ENCODE results near the gene DRAM1. TPM values are rescaled to one million over a fixed set of nuclear protein-coding genes. Genes with fewer than 3 reads are reported as not detected.

DRAM1 gene
- total and polyA plus RNA-seq, 2 of the 4 experiments (the other 2 are of a cell fraction) = 20.0 to 27.2 TPM

DNA sequence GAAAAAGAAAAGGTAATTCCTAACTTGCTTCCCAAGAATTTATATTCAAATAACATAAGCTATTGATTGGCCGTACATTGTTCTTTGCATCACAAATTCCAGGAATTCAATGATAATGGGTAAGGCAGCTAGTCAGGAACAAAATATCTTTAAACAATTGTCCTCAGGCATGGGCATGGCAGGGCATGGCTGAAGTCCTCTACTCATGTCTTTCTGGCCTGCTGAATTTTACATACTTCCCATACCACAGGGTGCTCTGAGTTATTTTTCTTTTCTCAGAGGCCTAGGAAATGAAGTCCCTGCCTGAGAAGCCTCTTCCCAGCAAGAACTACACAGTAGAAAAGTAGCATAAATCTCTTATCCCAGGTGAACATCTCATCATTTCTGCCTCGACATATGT, 15.1 kb upstream of the DRAM1 start:
- no CpG with 5 or more reads among the region's 2 CpGs for WGBS, 2 experiments (ENCODE audit: extremely low coverage in 2 of 2, insufficient read length in 1 of 2)
- Histone ChIP-seq H3K36me3 (ENCODE audit: control insufficient read depth, insufficient read depth, low read length) (no peaks in the 10 kb centered on the region), H3K4ac (ENCODE audit: low read depth, low read length) (peak overlapping the region; percentile 5; the same call in 1 of the 2 replicates), H2AK9ac (replicated peaks; ENCODE audit: low read depth, low read length, poor library complexity) (no peak overlapping the region), H4K91ac (ENCODE audit: insufficient read depth, low read depth, low read length) (no peak overlapping the region), H2BK15ac (ENCODE audit: low read depth, low read length) (no peak overlapping the region), H3K27ac (ENCODE audit: insufficient read depth, low read length) (no peak overlapping the region), H3K79me1 (ENCODE audit: low read depth in 1 of 2, low read length in 2 of 2) (no peaks in the 10 kb centered on the region), H4K20me1 (ENCODE audit: insufficient read depth, low read length) (no peaks in the 10 kb centered on the region), H4K5ac (ENCODE audit: low read depth, low read length) (no peak overlapping the region; the same call in 1 of the 2 replicates), H3K56ac (ENCODE audit: extremely low read depth, insufficient read depth, low read length) (no peak overlapping the region), H3K9ac (ENCODE audit: low read depth, low read length) (no peak overlapping the region; the same call in 1 of the 2 replicates), H3K14ac (replicated peaks; ENCODE audit: low read depth, low read length) (no peak overlapping the region), H4K8ac (ENCODE audit: low read depth in 2 of 2, low read length in 2 of 2) (peak overlapping the region in 1 of 2 experiments; percentile 33; a peak in 2 of 4 replicates), H2BK120ac (ENCODE audit: low read depth, low read length) (peak overlapping the region; percentile 12; the same call in 1 of the 2 replicates), H3K4me1 (ENCODE audit: control insufficient read depth, insufficient read depth, low read length) (0 out of 2 replicates have a peak, but pooled peaks cover 2% of the 10 kb centered on the region), H2BK20ac (ENCODE audit: low read depth, low read length) (peak overlapping the region; percentile 39; the same call in 1 of the 2 replicates), H3K4me3 (ENCODE audit: insufficient read depth, low read depth, low read length) (no peak overlapping the region), H3K9me3 (ENCODE audit: control insufficient read depth, insufficient read depth, low read length) (peaks cover 2% of the 10 kb centered on the region; the same call in 1 of the 2 replicates), H3K9me1 (ENCODE audit: insufficient read depth, low read length) (no peaks in the 10 kb centered on the region), H2BK5ac (ENCODE audit: low read depth, low read length, poor library complexity, severe bottlenecking) (peak overlapping the region; percentile 29), H3K23ac (ENCODE audit: low read depth, low read length) (no peak overlapping the region; the same call in 1 of the 2 replicates), H2AFZ (replicated peaks; ENCODE audit: low read length, poor library complexity) (no peak overlapping the region), H2AK5ac (ENCODE audit: low read depth, low read length) (no peak overlapping the region), H3K27me3 (ENCODE audit: control insufficient read depth, insufficient read depth, low read length) (no peaks in the 10 kb centered on the region), H3K18ac (ENCODE audit: low read depth, low read length) (no peak overlapping the region), H3K4me2 (ENCODE audit: low read depth, low read length) (no peak overlapping the region)
- in situ Hi-C loops (cut with MboI; ENCODE audit: low sequenced_read_pairs) = no loop called here
- POLR2A ChIA-PET (ENCODE audit: unreplicated experiment) = no interaction called here
- DNase-seq = no peak
- TF ChIP-seq CEBPB (IDR thresholded peaks at IDR 0.05; ENCODE audit: low read depth, low read length) = no peak
- TF ChIP-seq SMC3 (IDR thresholded peaks at IDR 0.05; ENCODE audit: low read depth, low read length) = no peak
- no peak for TF ChIP-seq MAFK (IDR thresholded peaks at IDR 0.05; ENCODE audit: low read depth, low read length)
- TF ChIP-seq MXI1 (IDR thresholded peaks at IDR 0.05; ENCODE audit: borderline replicate concordance, low read depth, low read length) = no peak
- no peak for TF ChIP-seq CHD1 (IDR thresholded peaks at IDR 0.05; ENCODE audit: low read depth, low read length)
- TF ChIP-seq RAD21 (IDR thresholded peaks at IDR 0.05; ENCODE audit: low read length) = no peak
- TF ChIP-seq, protein P1, sequence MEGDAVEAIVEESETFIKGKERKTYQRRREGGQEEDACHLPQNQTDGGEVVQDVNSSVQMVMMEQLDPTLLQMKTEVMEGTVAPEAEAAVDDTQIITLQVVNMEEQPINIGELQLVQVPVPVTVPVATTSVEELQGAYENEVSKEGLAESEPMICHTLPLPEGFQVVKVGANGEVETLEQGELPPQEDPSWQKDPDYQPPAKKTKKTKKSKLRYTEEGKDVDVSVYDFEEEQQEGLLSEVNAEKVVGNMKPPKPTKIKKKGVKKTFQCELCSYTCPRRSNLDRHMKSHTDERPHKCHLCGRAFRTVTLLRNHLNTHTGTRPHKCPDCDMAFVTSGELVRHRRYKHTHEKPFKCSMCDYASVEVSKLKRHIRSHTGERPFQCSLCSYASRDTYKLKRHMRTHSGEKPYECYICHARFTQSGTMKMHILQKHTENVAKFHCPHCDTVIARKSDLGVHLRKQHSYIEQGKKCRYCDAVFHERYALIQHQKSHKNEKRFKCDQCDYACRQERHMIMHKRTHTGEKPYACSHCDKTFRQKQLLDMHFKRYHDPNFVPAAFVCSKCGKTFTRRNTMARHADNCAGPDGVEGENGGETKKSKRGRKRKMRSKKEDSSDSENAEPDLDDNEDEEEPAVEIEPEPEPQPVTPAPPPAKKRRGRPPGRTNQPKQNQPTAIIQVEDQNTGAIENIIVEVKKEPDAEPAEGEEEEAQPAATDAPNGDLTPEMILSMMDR (conservative IDR thresholded peaks at IDR 0.05; ENCODE audit: low read depth, low read length) = no peak
- TF ChIP-seq FOS (IDR thresholded peaks at IDR 0.05; ENCODE audit: low read depth, low read length) = no peak
- TF ChIP-seq, protein P2, sequence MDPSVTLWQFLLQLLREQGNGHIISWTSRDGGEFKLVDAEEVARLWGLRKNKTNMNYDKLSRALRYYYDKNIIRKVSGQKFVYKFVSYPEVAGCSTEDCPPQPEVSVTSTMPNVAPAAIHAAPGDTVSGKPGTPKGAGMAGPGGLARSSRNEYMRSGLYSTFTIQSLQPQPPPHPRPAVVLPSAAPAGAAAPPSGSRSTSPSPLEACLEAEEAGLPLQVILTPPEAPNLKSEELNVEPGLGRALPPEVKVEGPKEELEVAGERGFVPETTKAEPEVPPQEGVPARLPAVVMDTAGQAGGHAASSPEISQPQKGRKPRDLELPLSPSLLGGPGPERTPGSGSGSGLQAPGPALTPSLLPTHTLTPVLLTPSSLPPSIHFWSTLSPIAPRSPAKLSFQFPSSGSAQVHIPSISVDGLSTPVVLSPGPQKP (IDR thresholded peaks at IDR 0.05; ENCODE audit: borderline replicate concordance, low read depth, low read length) = no peak
- TF ChIP-seq, protein P3, sequence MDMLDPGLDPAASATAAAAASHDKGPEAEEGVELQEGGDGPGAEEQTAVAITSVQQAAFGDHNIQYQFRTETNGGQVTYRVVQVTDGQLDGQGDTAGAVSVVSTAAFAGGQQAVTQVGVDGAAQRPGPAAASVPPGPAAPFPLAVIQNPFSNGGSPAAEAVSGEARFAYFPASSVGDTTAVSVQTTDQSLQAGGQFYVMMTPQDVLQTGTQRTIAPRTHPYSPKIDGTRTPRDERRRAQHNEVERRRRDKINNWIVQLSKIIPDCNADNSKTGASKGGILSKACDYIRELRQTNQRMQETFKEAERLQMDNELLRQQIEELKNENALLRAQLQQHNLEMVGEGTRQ (IDR thresholded peaks at IDR 0.05; ENCODE audit: low read depth, low read length) = no peak
- no peak for TF ChIP-seq RCOR1 (IDR thresholded peaks at IDR 0.05; ENCODE audit: insufficient replicate concordance, low read length)
- TF ChIP-seq POLR2A (IDR thresholded peaks at IDR 0.05; ENCODE audit: low read depth, low read length) = no peak
- no peak for TF ChIP-seq RFX5 (IDR thresholded peaks at IDR 0.05; ENCODE audit: low read depth, low read length)
- TF ChIP-seq NFE2L2 (IDR thresholded peaks at IDR 0.05; ENCODE audit: low read depth, low read length) = no peak
- TF ChIP-seq BHLHE40 (IDR thresholded peaks at IDR 0.05; ENCODE audit: low read depth, low read length) = no peak
- no peak for TF ChIP-seq MAZ (IDR thresholded peaks at IDR 0.05; ENCODE audit: borderline replicate concordance, low read depth, low read length)
- intact Hi-C loops (cut with micrococcal nuclease) = loop anchor here (2.0 kb wide), 1 partner anchor 15 kb away; the partner anchor contains the start of gene DRAM1
- peak; percentile 50 for ATAC-seq (ENCODE audit: low read depth)
- CTCF ChIA-PET = no interaction called here
- no TSS peak for BruUV-seq (replicated peaks)
- dilution Hi-C loops (cut with HindIII; ENCODE audit: low sequenced_read_pairs, unreplicated experiment) = no loop called here

All from IMR-90 (cell line).